ENCODE data around the gene TBC1D16.

The TBC1D16 gene

DNA sequence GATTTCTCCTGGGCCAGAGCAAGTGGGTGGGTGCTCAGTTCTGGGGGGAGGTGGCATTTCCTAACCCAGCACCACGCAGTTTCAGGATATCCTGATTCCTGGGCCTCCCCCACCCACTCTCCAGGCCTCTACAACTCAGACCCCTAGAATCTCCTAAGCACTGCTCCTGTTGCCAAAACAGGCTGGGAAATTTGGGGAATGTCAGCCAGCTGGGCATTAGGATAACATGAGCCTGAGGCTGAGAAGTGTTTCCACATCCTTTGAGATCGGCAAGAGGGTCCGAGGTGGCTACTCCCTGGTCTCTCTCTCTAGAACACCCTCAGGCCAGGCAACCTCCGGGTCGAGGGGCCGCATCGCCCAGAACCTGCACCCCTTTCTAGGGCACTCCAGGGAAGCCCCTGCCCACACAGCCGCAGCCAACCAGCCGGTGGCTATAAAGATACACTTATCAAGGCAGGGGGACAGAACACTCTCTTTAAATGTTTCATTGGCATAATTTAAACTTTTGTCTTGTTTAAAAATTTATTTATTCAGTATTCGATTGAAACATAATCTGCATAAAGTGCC is 23.6 kb downstream of the TBC1D16 start:
- no peaks in the 10 kb centered on the region for H3K9me3 ChIP-seq (ENCODE audit: low read depth, low read length)
- no peaks in the 10 kb centered on the region; the same call in 1 of the 2 replicates for H3K36me3 ChIP-seq (ENCODE audit: insufficient read depth, low read length)
- DNase-seq (ENCODE audit: low read depth, low spot score): no peak
- no peak overlapping the region for H3K4me3 ChIP-seq
- no peak for TF ChIP-seq EZH2 (IDR thresholded peaks at IDR 0.05)
- no peak for TF ChIP-seq POLR2AphosphoS5 (IDR thresholded peaks at IDR 0.05; ENCODE audit: borderline replicate concordance, low read depth, low read length)
- TF ChIP-seq FOXP2 (optimal IDR thresholded peaks at IDR 0.05; ENCODE audit: control extremely low read depth, extremely low read length, insufficient read depth): no peak
- H3K27ac ChIP-seq: no peak overlapping the region
- H3K9ac ChIP-seq (ENCODE audit: insufficient read length): no peak overlapping the region

DNA sequence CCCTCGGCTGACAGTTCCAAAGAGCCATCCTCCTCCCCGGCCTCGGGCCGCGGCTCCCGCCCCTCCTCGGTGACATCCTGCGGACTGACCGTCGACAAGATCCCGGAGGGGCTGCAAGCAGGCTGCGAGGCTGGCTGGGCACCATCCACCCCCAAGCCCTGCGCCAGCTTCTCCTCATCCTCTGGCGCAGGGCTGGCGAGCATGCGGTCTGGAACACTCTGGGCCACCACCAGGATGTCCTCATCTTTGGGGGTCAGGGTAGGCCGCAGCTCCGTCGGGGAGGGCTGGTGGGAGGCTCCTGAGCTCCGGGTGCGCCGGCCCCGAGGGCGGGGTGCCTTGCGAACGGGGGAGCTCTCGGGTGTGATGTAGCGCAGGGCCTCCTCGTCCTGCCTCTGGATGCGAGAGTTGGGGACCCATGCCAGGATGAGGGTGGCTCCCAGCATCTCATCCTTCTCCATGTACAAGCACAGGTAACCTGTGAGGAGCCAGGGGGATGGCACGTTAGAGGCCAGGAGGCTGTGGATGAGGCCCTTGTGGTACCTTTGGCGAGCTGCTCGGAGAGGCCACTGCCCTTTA is 25.3 kb downstream of the TBC1D16 start:
- Histone ChIP-seq H3K27ac (no peak overlapping the region), H3K9ac (ENCODE audit: insufficient read length) (no peak overlapping the region), H3K4me3 (no peak overlapping the region), H3K9me3 (ENCODE audit: low read depth, low read length) (no peaks in the 10 kb centered on the region), H3K36me3 (ENCODE audit: insufficient read depth, low read length) (no peaks in the 10 kb centered on the region; the same call in 1 of the 2 replicates)
- DNase-seq (ENCODE audit: low read depth, low spot score): no peak
- TF ChIP-seq FOXP2 (optimal IDR thresholded peaks at IDR 0.05; ENCODE audit: control extremely low read depth, extremely low read length, insufficient read depth): no peak
- no peak for TF ChIP-seq POLR2AphosphoS5 (IDR thresholded peaks at IDR 0.05; ENCODE audit: borderline replicate concordance, low read depth, low read length)
- no peak for TF ChIP-seq EZH2 (IDR thresholded peaks at IDR 0.05)

DNA sequence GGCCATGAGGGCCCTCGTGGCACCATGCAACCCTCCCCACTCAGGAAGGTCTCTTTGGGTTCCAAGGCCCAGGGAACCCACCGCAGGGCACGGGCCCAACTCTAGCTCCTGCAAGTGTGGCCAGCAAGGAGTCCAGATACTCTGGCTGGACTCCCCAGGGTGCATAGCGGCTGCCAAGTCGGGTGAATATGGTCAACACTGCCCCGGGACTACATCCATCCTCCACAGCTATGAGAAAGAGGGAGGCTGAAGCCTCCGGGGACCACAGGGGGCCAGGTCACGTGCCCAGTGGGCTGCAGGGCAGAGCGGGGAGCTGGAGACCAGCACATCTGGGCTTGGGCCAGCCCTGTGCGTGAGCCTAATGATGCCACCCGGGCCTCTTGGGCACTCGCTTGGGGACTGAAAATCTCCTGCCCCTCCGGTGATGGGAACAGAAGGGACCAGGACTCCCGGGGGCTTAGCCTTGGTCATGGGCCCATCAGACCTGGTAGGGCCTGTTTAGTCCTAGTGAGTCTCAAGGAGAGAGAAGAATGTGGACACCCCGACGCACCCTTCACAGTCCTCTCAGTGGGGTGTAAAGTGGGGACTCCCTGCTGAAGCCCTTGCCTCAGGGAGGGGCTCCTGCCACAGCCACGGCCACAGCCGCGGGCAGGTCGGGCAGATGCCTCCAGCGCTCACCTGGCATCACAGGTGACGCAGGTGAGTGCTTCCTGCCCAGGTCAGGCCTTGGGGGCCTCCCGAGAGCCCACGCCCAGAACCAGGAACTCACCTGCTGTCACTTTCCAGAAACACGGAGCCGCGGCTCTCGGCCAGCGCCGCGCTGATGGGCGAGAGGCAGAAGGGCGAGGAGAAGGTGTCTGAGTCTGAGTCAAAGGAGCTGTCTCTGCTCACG is 26.0 kb downstream of the TBC1D16 start:
- Histone ChIP-seq H3K9ac (ENCODE audit: insufficient read length) (no peak overlapping the region), H3K27ac (no peak overlapping the region), H3K4me3 (no peak overlapping the region), H3K9me3 (ENCODE audit: low read depth, low read length) (no peaks in the 10 kb centered on the region), H3K36me3 (ENCODE audit: insufficient read depth, low read length) (no peaks in the 10 kb centered on the region; the same call in 1 of the 2 replicates)
- TF ChIP-seq EZH2 (IDR thresholded peaks at IDR 0.05): no peak
- no peak for TF ChIP-seq POLR2AphosphoS5 (IDR thresholded peaks at IDR 0.05; ENCODE audit: borderline replicate concordance, low read depth, low read length)
- no peak for TF ChIP-seq FOXP2 (optimal IDR thresholded peaks at IDR 0.05; ENCODE audit: control extremely low read depth, extremely low read length, insufficient read depth)
- DNase-seq (ENCODE audit: low read depth, low spot score): no peak

- Histone ChIP-seq H3K36me3 (ENCODE audit: insufficient read depth, low read length) (no peaks in the 10 kb centered on the region; the same call in 1 of the 2 replicates), H3K9ac (ENCODE audit: insufficient read length) (no peak overlapping the region), H3K4me3 (no peak overlapping the region), H3K9me3 (ENCODE audit: low read depth, low read length) (no peaks in the 10 kb centered on the region), H3K27ac (no peak overlapping the region)
- TF ChIP-seq FOXP2 (optimal IDR thresholded peaks at IDR 0.05; ENCODE audit: control extremely low read depth, extremely low read length, insufficient read depth) (no peak), EZH2 (IDR thresholded peaks at IDR 0.05) (no peak), POLR2AphosphoS5 (IDR thresholded peaks at IDR 0.05; ENCODE audit: borderline replicate concordance, low read depth, low read length) (no peak)
- DNase-seq (ENCODE audit: low read depth, low spot score): no peak
Measured at GRCh38 chr17:80008848-80009247, 26.8 kb downstream of the TBC1D16 start.

DNA sequence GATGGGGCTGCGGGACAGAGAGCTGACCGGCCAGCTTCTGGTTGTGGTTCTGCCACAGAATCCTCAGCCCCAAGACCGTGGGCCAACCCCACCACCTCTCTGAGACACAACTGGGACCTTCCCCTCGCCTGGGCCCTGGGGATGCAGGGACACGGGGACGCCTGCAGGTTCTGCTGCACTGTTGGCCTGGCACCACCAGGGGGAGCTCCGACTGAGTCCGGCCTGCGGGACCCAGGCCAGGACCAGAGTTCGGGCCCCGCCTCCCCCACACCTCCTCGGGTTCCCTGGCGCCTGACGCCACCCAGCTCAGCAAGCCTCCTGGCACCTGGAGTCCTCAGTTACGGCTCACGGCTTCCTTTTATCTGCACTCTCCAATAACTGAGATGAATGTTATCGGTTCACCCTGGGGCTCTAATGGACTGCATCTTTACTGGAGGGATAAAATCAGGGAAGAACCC is 27.3 kb downstream of the TBC1D16 start:
- no peaks in the 10 kb centered on the region; the same call in 1 of the 2 replicates for H3K36me3 ChIP-seq (ENCODE audit: insufficient read depth, low read length)
- H3K9me3 ChIP-seq (ENCODE audit: low read depth, low read length): no peaks in the 10 kb centered on the region
- no peak overlapping the region for H3K4me3 ChIP-seq
- TF ChIP-seq FOXP2 (optimal IDR thresholded peaks at IDR 0.05; ENCODE audit: control extremely low read depth, extremely low read length, insufficient read depth) (no peak), POLR2AphosphoS5 (IDR thresholded peaks at IDR 0.05; ENCODE audit: borderline replicate concordance, low read depth, low read length) (no peak), EZH2 (IDR thresholded peaks at IDR 0.05) (no peak)
- no peak for DNase-seq (ENCODE audit: low read depth, low spot score)
- no peak overlapping the region for H3K27ac ChIP-seq
- no peak overlapping the region for H3K9ac ChIP-seq (ENCODE audit: insufficient read length)

GRCh38 chr17:80007939-80008338 is 27.7 kb downstream of the TBC1D16 start:
- no peak for TF ChIP-seq FOXP2 (optimal IDR thresholded peaks at IDR 0.05; ENCODE audit: control extremely low read depth, extremely low read length, insufficient read depth)
- TF ChIP-seq EZH2 (IDR thresholded peaks at IDR 0.05): no peak
- no peak for TF ChIP-seq POLR2AphosphoS5 (IDR thresholded peaks at IDR 0.05; ENCODE audit: borderline replicate concordance, low read depth, low read length)
- no peaks in the 10 kb centered on the region for H3K9me3 ChIP-seq (ENCODE audit: low read depth, low read length)

GRCh38 chr17:80006811-80007752 is 28.6 kb downstream of the TBC1D16 start:
- Histone ChIP-seq H3K9me3 (ENCODE audit: low read depth, low read length) (no peaks in the 10 kb centered on the region), H3K27ac (no peak overlapping the region), H3K36me3 (ENCODE audit: insufficient read depth, low read length) (no peaks in the 10 kb centered on the region), H3K4me3 (no peak overlapping the region), H3K9ac (ENCODE audit: insufficient read length) (no peak overlapping the region)
- TF ChIP-seq POLR2AphosphoS5 (IDR thresholded peaks at IDR 0.05; ENCODE audit: borderline replicate concordance, low read depth, low read length) (no peak), EZH2 (IDR thresholded peaks at IDR 0.05) (no peak), FOXP2 (optimal IDR thresholded peaks at IDR 0.05; ENCODE audit: control extremely low read depth, extremely low read length, insufficient read depth) (no peak)
- DNase-seq (ENCODE audit: low read depth, low spot score): no peak

More at GRCh38 chr17:80007939-80008338, 27.7 kb downstream of the TBC1D16 start:
- no peak for DNase-seq (ENCODE audit: low read depth, low spot score)
- Histone ChIP-seq H3K36me3 (ENCODE audit: insufficient read depth, low read length) (no peaks in the 10 kb centered on the region; the same call in 1 of the 2 replicates), H3K9ac (ENCODE audit: insufficient read length) (no peak overlapping the region), H3K27ac (no peak overlapping the region), H3K4me3 (no peak overlapping the region)

All from SK-N-MC (cell line).